NCI-H1436 treated with DMSO at 0.1 percent for 48 hours (cell line): ENCODE data around the gene DNAJC1.
"Not testable (repeated sequence)": the region's sequence is repeated elsewhere in the genome, so short reads cannot be mapped to it uniquely, and the experiment has no call there.

Source experiments
- DNase-seq: peaks from one replicate; lab custom pipeline; 2025; lab: John Stamatoyannopoulos, UW

The DNAJC1 gene

DNA sequence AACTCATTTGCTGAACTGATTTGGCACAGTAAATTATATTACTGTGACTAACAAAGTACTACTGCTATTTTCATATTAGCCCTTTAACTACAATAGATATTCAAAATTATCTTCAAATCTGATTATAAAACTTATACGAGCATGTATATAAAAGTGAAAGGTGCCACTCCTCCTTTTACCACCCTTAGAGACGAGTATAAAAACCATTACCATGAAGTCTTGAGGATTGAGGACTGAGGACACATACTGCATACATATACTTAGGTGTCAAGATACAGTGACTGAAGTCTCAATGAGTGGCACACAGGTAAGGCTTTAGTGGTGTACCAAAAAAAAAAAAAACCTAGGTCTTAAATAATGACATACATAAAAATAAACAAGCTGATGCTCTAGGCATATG is 98.6 kb downstream of the DNAJC1 start:
- no peak for DNase-seq

DNA sequence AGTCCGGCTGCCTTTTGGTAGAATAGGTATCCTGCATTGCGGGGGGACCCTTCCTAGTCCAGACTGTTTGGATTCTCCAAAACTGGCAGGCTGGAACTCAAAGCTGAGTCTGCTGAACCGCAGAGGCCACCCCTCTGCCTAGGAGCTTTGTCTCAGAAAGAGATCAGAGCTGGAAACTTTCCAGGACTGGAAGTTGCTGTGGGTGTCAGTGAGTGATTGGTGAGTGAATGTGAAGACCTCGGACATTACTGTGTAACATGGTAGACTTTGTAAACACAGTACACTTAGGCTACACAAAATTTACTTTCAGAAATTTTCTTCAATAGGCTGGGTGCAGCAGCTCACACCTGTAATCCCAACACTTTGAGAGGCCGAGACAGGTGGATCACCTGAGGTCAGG is 103.8 kb downstream of the DNAJC1 start:
- DNase-seq, result no peak

DNA sequence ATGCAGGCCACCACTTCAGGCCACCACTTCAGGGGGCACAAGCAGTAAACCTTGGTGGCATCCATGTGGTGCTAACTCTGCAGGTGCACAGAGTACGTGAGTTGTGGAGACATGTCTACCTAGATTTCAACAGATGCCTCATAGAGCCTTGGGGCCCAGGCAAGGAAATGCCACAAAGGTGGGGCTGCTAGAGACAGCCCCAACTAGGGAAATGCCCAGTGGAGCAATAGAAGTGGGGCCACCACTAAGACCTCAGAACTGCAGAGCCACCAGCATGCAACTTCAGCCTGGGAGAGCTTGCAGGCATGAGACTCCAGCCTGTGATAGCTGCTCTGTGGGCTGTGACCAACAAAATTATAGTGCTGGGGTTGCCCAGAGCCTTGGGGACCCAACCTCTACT is 107.6 kb downstream of the DNAJC1 start:
- DNase-seq, result no peak

DNA sequence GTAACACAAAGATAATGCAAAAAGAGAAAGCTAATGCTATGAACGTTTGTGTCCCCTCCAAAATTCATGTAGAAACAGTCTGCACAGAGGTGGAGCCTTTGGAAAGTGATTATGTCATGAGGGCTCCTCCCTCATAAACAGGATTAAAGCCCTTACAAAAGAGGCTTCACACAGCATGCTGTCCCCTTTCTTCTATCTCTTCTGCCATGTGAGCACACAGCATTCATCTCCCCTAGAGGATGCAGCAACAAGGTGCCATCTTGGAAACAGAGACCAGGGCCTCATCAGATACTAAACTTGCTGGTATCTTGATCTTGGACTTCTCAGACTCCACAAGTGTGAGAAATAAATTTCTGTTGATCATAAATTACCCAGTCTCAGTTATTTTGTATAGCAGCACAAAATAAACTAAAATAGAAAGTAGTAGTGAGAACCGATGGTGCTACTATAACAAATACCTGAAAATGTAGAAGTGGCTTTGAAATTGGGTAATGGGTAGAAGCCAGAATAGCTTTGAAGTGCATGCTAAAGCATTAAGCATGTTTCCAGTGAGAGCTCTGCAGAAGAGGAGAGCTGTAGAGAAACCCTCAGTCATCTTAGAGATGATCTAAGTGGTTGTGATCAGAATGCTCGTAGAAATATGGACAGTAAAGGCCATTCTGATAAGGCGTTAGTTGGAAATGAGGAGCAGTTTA is 108.7 kb downstream of the DNAJC1 start:
- no peak for DNase-seq

DNA sequence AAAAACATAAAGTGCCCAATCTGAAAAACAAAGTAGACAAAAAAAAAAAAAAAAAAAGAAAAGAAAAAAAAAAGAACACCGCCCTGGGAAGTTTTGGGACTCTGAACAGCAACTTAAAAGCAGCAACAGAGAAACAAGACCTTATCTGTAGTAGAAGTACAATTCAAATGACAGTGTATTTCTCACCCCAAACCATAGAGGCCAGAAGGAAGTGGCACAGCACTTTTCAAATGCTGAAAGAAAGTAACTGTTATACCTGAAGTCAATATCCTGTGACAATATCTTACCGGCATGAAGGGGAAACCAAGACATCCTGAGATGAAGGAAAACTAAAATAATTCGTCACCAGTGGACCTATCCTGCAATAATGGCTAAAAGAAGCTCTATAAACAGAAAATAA is 112.1 kb downstream of the DNAJC1 start:
- no peak for DNase-seq

DNA sequence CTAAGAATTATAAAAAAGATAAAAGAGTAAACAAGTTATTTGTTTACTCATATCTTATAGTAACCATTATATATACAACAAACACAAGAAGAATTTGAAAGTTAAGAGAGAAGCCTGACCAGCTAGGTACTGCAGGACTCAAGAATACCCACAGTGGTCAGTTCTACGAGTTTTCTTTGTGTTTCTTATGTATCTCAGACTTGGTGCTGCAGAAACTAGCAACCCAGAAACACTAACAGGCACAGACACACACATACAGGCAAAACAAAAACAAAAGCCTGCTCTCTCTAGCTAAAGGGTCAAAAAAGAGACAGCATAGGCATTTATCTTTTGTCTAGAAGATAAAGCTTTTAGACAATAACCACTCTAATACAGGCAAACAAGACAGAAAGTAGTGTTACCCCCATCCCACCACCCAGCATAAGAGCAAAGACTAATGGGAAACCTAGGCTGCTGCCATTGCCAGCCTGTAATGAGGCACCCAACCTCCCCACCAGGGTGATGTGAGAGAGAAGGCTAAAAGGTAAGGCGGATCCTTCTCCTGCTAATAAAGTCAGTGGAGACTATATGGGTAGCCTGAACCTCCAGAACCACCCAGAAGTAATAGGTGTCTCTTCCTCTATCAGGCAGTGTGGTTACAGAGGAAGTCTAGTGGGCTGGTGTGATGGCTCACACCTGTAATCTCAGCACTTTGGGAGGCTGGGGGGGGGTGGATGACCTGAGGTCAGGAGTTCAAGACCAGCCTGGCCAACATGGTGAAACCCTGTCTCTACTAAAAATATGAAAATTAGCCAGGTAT is 113.9 kb downstream of the DNAJC1 start:
- no peak for DNase-seq

DNA sequence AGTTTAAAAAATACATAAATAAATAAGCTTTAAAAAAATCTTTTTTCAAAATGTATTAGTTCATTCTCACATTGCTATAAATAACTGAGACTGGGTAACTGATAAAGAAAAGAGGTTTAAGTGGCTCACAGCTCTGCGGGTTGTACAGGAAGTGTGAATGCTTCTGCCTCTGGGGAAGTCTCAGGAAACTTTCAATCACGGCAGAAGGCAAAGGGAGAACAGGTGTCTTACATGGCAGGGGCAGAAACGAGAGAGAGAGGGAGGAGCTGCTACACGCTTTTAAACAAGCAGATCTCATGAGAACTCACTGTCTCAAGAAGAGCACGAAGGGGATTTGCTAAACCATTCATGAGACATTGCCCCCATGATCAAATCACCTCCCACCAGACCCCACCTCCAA is 114.6 kb downstream of the DNAJC1 start:
- DNase-seq, result peak; percentile 16

DNA sequence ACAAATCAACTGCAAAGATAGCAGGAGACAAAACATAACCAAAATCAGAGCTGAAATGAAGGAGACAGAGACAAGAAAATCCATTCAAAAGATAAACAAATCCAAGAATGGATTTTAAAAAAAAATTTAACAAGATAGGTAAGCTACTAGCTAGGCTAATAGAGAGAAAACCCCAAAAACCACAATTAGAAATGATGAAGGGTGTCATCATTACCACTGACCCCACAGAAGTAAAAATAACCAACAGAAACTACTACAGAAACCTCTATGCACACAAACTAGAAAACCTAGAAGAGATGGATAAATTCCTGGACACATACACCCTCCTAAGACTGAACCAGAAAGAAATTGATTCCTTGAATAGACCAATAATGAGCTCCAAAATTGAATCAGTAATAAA is 117.6 kb downstream of the DNAJC1 start:
- DNase-seq, result no peak

DNA sequence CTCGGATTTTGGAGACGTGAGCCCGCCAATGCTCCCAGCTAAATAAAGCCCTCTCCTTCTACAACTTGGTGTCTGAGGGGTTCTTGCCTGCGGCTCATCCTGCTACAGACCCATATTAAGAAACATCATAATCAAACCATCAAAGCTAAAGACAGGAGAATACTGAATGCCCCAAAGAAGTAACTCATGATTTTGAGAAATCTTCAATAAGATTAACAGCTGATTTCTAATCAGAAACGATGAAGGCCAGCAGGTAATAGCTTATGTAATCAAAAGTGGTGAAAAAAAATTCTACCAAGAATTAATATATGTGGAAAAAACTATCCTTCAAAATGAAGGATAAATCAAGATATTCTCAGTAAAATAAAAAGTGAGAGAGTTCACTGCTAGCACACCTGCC is 130.3 kb downstream of the DNAJC1 start:
- DNase-seq, result no peak

DNA sequence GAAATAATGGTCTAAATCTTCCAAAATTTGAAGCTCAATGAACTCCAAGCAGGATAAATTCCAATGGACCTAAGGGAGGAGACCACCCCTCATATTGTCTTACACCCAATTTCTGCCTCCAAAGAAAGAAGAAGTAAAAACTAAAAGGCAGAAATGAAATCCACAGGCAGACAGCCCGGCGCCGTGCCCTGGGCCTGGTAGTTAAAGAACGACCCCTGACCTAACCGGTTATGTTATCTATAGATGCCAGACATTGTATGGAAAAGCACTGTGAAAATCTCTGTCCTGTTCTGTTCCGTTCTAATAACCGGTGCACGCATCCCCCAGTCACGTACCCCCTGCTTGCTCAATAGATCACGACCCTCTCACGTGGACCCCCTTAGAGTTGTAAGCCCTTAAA is 130.8 kb downstream of the DNAJC1 start:
- not testable (repeated sequence) for DNase-seq

DNA sequence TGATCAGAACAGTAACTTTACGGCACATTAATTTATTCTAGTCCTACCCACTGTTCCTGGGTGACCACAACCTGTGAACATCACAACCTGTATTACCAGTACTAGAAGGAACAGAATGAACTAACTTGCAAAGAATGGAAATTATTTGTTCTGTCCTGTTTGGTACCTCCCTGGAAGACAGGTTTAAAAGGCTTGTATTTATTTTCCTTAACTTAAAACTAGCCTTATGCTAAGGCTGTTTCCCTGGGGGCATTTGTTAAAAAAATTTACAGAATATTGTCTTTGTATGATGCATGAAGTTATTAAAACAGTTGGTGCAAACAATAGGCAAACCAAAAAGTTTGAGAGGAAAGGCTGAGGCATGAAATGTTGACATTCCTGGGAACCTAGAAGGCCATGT is 132.7 kb downstream of the DNAJC1 start:
- no peak for DNase-seq

DNA sequence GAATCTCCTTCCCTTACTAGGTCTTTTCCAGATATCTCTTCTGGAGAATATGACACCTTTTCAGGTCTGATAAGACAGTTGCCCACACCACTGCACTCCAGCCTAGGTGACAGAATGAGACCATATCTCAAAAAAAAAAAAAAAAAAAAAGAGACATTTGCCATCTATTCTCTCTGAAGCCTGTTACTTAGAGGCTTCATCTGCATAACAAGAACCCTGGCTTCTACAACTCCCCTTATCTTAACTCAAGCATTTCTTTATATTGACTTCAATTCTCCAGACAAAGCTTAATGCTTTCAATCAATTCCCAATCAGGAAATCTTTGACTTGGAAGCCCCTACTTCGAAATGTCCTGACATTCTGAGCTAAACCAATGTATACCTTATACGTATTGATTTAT is 134.4 kb downstream of the DNAJC1 start:
- not testable (repeated sequence) for DNase-seq

DNA sequence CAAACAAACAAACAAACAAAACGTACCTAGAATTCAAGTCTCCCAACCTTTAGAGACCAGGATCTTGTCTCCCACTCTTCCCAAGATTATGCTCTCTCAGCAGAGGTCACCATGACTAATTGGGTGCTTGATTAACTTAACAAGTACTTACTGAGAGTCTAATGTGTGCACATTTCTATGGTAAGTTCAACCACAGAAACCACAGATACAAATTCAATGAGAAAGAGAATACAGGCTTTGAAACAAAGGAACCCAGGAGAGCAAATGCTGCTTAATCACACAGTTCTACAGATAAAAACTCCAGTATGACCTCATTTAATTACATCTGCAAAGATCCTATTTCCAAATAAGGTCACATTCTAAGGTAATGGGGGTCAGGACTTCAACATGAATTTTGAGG is 142.8 kb downstream of the DNAJC1 start:
- no peak for DNase-seq

DNA sequence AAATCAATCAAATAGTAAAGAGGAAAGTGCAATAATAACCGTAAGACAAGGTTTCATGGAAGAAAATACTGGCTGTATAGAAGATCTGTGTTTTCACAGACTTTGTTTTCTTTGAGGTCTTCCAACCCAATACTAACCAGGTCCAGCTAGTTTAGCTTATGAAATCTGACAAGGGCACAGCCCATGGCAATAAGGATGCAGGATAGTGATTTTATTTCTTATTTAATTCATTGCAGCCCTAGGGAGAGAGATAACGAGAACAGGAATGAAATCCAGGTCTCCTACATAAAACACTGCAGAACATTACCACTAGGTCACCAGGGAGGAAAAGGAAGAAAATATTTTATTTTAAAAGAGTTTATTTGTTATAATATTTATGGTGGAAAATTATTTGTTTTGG is 145.1 kb downstream of the DNAJC1 start:
- DNase-seq, result no peak

DNA sequence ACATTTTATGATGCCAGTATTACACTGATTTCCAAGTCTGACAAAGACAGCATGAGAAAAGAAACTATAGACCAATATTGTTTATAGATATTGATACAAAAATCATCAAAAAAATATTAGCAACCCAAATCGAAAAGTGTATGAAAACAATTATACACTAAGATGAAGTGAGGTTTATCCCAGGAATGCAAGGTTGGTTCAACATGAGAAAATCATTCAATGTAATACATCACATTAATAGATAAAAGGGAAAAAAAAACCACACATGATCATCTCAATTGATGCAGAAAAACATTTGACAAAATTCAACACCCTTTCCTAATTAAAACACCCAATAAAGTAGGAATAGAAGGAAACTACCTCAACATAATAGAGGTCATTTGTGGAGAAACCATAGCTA is 153.9 kb downstream of the DNAJC1 start:
- no peak for DNase-seq

DNA sequence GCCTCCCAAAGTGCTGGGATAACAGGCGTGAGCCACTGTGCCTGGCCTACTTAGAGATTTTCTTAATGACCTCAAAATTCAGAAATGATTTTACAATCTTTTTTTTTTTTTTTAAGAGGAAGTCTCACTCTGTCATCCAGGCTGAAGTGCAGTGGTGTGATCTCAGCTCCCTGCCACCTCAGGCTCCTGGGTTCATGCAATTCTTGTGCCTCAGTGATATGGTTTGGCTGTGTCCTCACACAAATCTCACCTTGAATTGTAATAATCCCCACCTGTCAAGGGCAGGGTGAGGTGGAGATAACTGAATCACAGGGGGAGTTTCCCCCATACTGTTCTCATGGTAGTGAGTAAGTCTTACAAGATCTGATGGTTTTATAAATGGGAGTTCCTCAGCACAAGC is 159.9 kb downstream of the DNAJC1 start:
- DNase-seq, result no peak

DNA sequence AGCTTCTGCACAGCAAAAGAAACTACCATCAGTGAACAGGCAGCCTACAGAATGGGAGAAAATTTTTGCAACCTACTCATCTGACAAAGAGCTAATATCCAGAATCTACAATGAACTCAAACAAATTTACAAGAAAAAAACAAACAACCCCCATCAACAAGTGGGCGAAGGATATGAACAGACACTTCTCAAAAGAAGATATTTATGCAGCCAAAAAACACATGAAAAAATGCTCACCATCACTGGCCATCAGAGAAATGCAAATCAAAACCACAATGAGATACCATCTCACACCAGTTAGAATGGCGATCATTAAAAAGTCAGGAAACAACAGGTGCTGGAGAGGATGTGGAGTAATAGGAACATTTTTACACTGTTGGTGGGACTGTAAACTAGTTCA is 162.3 kb downstream of the DNAJC1 start:
- DNase-seq, result not testable (repeated sequence)

DNA sequence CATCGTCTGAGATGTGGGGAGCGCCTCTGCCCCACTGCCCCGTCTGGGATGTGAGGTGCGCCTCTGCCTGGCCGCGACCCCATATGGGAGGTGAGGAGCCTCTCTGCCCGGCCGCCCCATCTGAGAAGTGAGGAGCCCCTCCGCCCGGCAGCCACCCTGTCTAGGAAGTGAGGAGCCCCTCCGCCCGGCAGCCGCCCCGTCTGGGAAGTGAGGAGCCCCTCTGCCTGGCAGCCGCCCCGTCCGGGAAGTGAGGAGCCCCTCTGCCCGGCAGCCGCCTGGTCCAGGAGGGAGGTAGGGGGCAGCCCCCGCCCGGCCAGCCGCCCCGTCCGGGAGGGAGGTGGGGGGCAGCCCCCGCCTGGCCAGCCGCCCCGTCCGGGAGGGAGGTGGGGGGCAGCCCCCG is 166.0 kb downstream of the DNAJC1 start:
- not testable (repeated sequence) for DNase-seq

DNA sequence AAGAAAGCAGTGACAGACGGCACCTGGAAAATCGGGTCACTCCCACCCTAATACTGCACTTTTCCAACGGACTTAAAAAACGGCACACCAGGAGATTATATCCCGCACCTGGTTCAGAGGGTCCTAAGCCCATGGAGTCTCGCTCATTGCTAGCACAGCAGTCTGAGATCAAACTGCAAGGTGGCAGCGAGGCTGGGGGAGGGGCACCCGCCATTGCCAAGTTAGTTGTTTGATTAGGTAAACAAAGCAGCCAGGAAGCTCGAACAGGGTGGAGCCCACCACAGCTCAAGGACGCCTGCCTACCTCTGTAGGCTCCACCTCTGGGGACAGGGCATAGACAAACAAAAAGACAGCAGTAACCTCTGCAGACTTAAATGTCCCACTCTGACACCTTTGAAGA is 169.0 kb downstream of the DNAJC1 start:
- not testable (repeated sequence) for DNase-seq

DNA sequence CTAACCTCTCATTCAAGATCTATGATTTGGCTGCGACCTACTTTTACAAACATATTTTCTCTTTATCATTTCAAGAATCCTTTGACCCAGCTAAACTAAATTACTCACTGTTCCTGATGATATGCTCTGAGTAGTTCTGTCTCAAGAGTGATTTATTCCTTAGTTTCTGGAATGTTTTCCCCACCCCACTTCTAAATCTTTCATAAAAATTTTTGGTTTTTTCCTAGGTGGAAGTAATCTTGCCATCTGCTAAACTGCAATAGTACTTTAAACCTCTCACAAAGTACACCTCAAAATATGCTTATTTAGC is 170.8 kb downstream of the DNAJC1 start:
- no peak for DNase-seq

DNA sequence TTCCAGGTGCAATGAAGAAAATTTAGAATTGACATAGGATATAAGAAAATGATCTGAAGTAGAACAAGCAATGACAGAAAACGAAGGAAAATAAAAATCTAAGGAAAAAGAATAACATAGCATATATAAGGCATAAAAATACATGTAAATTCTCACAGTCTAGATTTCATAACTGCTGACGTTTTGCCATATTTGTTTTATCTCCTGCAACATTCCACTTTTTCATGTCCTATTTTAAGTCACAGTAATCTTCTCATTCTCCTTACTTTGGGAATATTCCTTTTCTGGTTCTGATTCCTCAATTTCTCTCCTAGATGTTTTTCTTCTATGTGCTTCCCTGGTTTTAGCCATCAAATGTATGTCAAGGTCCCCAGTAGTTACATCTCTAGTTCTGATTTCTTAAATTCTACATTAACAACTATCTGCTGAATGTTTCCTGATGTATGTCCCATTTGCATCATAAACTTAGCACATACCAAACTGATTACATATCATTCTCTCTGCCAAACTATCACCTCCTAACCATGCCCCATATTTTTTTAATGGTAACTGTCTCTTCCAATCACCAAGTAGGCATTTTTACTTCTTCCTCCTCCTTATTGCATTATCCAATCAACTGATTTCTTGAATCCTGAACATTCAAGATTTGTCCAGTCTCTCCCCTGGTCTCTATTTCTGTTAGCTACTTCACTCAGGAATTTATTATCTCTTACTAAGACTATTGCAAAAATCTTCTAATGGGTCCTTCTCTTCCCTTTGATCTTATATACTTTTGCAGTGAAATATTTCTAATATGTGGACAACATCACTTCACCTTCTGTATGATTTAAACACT is 171.3 kb downstream of the DNAJC1 start:
- DNase-seq, result no peak

DNA sequence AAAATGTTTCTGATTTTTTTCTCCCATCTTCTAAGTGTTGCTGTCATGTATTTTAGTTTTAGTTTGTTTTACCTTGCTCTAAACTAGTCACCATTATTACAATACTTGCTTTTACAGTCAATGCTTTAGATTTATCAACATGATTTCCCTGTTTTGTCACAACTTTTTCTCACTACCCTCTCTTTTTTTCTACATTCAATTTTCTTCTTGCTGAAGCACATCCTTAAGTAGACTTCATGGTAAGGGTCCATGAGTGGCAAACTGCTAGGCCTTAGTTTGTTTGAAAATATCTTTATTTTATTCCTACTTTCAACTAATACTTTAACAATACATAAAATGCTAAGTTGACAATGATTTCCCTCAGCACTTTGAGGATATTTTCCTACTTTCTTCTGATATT is 173.5 kb downstream of the DNAJC1 start:
- no peak for DNase-seq

DNA sequence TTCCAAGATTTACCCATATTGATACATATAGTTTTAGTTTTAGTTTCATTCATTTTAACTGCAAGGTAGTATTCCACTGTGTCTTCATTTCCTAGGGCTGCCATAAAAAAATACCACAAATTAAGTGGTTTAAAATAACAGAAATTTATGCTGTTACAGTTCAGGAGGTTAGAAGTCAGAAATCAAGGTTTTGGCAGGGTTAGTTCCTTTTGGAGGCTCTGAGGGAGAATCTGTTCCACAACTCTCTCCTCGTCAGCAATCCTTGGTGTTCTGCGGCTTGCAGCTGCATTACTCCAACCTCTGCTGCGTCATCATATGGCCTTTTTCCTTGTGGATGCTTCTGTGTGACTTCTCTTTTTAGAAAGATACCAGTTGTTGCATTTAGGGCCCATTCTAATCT is 176.2 kb downstream of the DNAJC1 start:
- DNase-seq, result no peak
